GM18511 (cell line): ENCODE measurements around the gene B3GNT8.
"Not testable (repeated sequence)": the region's sequence is repeated elsewhere in the genome, so short reads cannot be mapped to it uniquely, and the experiment has no call there.

Experiments
- ATAC-seq: cut with Tn5 transposase; IDR thresholded peaks from one replicate; pipeline ENCODE4 v1.9.1; 2021; ENCODE audit warnings: mild to moderate bottlenecking, moderate library complexity; ENCODE audit not compliant: unreplicated experiment

B3GNT8 gene

DNA sequence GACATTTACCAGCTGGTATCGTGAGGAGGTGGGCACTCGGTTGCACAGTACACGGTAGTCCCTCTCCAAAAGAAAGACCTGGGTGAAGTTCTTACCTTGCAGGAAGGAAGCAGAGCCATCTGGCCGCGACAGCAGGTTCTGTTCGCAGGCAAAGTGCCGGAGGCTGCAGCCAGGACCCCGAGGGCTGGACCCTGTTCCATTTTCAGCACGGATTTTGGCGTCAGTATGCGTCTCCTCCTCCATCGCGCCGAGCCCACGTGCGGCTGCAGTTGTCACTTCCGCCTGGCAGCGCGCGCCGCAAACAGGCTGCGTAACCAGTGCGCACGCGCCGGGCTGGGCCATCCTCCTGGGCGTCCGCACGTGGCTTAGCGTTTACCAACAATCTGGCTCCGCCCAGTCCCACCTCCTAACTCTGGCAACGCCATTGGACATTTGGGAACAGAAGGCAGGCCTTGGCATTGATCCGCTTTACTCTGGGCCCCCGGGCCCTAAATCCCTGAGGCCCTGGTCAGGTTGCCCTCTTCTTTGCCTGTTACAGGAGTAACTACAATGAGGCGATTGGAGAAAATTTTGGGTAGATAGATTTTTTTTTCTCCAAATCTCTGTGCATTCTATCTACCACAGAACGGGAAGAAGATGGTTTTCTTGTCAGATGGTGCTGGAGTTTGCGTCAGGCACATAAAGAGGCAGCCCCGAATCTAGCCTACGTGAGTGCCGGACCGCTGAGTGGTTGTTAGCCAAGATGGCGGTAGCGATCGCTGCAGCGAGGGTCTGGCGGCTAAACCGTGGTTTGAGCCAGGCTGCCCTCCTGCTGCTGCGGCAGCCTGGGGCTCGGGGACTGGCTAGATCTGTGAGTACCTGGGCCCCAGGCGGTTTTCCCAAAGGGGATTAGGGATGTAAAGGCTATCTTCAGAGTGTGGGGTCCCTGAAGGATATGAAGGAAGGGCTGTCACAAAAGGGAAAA, 29.8 kb downstream of the B3GNT8 start, which contains the start of the genes BCKDHA and EXOSC5:
Gene BCKDHA, plus strand, starts transcription at position 733 of the 964 bp plus-strand sequence. Its CDS starts 10 bp downstream, at position 743.
Gene EXOSC5, minus strand, starts transcription at position 274 of the 964 bp plus-strand sequence. Its CDS starts 31 bp downstream, at position 243.
- peak; percentile 89 for ATAC-seq

DNA sequence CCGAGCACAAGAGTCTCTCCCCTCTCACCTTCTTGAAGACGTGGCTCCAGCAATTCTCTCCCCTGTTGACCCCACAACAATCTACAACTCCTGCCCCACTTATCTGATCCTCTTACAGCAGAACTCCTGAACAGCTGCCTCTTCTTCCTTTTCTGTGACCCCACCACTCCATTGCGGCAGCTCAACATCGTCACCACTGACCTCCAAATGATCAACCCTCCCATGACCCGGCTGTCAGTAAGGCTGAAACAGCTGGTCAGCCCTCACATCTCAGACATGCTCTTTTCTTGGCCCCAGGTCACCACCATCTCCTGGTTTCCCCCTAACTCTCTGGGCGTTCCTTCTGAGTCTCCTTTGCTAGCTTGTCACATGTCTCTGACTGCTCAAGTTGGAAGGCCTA, 31.8 kb downstream of the B3GNT8 start:
- ATAC-seq = no peak

DNA sequence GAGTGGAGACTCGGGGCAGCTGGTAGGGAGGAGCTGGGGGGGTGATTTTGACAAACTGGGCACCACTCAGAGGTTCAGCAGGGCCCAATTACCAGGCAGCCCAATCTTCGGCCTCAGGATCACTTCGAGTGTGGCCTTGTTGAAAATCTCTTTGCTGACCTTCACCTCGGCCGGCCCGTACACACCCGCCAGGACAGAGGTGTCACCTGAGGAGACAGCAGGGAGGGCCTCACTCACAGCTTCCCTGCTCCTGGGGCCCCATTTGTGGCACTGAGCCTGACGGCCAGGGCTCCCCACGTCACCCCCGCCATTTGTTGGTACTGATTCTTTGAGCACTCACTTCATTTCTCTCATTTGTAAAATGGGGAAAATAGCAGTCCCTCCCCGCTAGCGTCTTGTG, 34.4 kb downstream of the B3GNT8 start:
- ATAC-seq = no peak

DNA sequence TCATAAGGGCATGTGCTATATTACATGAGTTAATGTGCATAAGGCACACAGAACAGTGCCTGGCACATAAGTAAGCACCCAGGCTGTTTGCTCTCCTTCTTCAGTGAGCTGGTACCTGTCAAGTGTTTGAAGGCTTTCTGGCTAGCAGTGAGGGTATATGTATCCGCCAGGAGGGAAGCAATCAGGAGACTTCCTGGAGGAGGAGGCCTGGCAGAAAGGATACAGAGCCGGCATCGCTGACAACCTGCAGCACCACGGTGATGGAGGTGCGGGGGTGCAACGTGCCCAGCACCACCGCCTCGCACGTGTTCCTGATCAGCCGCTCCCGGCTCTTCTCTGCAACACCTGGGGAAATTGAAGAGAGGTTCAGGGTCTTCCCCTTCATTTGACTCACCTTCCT, 35.6 kb downstream of the B3GNT8 start:
- ATAC-seq = no peak

DNA sequence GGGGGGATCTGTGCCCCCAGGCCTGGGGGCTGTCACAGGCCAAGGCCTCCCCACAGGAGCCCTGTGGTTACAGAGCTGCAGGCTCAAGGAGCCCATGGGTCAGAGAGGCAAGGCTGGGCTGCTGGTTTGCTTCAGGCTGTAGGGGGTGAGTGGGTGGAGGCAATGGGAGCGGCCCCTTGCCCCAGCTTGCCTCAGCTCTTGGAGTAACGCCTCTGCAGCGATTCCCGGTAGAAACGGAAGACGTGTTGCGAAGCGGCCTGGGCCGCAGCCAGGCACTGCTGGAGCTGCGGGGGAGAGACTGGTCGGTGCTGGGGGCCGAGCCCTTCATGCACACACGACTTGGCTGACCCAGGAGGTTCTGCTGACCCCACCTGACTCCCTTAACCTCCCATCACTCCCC, 40.7 kb downstream of the B3GNT8 start:
- ATAC-seq = no peak

DNA sequence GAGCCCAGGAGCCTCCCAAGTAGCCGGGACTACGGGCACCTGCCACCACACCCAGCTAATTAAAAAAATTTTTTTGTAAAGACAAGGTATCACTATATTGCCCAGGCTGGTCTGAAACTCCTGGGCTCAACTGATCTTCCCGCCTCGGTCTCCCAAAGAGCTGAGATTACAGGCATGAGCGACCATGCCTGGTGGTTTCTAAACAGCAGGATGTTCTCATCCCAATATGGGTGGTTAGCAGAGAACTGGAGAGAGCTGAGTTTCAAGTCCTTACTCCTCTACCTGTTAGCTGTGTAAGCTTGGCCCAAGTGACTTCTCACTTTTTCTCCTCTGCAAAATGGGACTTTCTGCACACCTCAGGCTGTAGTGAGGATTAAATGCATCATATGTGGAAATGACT, 42.8 kb downstream of the B3GNT8 start:
- no peak for ATAC-seq

DNA sequence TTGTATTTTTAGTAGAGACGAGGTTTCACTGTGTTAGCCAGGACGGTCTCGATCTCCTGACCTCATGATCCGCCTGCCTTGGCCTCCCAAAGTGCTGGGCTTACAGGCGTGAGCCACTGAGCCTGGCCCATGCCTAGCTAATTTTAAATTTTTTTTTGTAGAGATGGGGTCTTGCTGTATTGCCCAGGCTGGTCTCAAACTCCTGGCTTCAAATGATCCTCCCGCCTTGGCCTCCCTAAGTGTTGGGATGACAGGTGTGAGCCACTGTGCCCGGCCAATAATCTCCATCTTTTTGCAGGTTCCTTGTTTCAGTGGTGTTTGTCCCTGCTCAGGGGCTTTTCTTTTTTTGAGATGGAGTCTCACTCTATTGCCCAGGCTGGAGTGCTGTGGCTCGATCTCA, 45.6 kb downstream of the B3GNT8 start:
- ATAC-seq = not testable (repeated sequence)

DNA sequence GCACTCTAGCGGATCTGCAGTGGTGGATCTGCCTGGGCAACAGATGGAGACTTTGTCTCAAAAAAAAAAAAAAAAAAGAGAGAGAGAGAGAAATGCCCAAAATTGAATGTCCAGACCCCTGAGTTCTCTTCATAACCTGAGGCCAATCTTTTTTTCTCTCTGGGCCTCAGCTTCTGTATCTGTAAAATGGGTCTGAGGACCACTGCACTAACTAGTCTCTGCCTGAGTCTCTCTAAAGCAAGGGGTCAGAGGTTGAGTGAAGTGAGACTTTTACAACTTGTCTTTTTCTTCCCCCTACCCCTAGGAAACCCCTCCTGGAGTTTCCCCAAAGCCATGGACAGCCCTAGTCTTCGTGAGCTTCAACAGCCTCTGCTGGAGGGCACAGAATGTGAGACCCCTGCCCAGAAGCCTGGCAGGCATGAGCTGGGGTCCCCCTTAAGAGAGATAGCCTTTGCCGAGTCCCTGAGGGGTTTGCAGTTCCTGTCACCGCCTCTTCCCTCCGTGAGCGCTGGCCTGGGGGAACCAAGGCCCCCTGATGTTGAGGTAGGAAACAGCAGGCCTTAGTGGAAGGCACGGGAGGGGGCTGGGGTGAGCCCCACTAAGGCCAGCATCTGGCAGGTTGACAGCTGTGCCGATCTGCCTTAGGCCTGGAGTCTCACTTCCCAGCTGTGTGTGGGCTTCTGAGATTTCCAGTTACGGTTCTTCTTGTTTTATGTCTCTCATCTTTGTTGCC, 49.0 kb downstream of the B3GNT8 start:
- ATAC-seq = peak; percentile 71

DNA sequence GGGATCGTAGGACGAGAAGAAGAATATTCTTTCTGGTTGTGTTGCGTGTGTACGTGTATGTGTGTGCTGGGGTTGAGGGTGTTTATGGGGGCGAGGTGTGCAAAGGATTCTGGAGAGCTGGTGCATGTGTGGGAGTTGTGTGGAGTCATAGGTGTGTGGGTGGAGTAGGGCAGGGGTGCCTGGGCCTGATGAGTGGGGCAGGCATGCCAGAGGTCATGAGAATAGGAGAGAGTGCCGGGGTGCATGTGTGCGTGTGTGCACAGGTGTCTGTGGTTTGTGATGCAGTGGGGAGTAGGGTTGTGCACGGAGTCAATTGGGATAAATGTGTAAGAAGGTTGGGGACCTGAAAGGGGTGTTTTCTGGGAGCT, 50.2 kb downstream of the B3GNT8 start:
- ATAC-seq = no peak

DNA sequence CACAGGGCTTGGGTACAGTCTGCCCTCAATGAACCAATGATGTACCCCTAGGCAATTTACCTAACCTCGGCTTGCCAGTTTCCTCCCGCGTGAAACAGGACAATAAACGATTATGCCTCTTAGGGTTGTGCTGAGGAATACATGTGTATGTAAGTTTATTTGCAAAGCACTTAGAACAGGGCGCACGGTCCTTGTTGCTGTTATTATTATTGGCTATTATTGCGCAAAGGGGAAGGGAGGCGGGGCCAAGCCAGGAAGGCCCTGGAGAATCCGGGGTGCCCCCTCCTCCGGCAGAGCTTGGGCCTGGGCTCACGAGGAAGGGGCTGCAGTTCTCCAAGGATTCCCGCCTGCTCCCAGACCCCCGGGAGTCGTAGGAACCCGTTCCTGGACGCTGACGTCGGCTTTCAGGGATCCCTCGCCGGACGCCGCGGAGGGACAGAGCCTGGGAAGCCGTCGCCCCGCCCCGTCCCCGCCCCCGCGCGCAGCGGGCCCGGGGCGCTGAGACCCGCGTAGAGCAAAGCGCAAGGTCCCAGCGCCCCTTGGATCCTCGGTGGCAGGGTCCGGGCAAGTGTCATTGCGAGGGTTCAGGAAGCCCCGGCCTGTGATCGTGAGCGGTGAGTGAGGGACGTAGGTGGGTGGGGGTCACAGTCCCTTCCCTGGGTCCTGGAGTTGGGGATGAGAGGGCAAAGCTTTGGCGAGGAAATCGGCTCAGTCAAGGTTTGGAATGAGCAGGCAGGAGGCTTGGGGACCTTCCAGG, 50.8 kb downstream of the B3GNT8 start, which contains the start of gene TMEM91:
Gene TMEM91, plus strand, starts transcription at position 293 of the 757 bp plus-strand sequence. CDS start 1,777 bp downstream, outside the sequence.
- ATAC-seq = no peak
